Measurements from ENCODE around the gene SPNS2. TPM values are rescaled to one million over a fixed set of nuclear protein-coding genes. Genes with fewer than 3 reads are reported as not detected.

The SPNS2 gene
- total RNA-seq, 2 donors from 2014 or later = 9.1 to 23.9 TPM

DNA sequence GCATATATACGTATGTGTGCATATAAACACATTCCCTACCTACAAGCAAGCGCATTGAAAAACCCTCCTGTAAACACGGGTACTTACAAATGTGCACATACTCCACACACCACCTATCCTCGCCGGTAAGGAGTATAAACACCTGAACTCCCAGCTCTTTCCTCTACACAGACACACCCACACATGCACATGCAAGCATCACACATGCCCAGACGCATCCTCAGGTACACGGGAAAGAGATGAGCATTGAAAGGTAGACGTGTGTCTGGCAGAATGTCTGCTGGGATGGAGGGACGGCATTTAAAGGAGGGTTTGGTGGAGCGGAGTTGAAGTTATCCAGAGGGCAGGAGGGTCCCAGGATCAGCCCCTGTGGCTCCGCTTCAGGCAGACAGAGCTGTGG, 81.0 kb downstream of the SPNS2 start:
- DNase-seq (ENCODE audit: low spot score) = no peak
- Histone ChIP-seq H3K27ac (no peak overlapping the region), H3K4me3 (no peak overlapping the region), H3K27me3 (replicated peaks; ENCODE audit: insufficient read depth) (no peaks in the 10 kb centered on the region), H3K9me3 (no peaks in the 10 kb centered on the region), H3K4me1 (ENCODE audit: control insufficient read depth in 1 of 2, low read depth in 2 of 2) (peaks cover 5 to 10% of the 10 kb centered on the region in 2 donors), H3K36me3 (no peaks in the 10 kb centered on the region)
- TF ChIP-seq, protein P1, sequence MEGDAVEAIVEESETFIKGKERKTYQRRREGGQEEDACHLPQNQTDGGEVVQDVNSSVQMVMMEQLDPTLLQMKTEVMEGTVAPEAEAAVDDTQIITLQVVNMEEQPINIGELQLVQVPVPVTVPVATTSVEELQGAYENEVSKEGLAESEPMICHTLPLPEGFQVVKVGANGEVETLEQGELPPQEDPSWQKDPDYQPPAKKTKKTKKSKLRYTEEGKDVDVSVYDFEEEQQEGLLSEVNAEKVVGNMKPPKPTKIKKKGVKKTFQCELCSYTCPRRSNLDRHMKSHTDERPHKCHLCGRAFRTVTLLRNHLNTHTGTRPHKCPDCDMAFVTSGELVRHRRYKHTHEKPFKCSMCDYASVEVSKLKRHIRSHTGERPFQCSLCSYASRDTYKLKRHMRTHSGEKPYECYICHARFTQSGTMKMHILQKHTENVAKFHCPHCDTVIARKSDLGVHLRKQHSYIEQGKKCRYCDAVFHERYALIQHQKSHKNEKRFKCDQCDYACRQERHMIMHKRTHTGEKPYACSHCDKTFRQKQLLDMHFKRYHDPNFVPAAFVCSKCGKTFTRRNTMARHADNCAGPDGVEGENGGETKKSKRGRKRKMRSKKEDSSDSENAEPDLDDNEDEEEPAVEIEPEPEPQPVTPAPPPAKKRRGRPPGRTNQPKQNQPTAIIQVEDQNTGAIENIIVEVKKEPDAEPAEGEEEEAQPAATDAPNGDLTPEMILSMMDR (IDR thresholded peaks at IDR 0.05) = no peak
- ATAC-seq (ENCODE audit: insufficient number of reproducible peaks, low FRiP score, low read depth) = no peak

DNA sequence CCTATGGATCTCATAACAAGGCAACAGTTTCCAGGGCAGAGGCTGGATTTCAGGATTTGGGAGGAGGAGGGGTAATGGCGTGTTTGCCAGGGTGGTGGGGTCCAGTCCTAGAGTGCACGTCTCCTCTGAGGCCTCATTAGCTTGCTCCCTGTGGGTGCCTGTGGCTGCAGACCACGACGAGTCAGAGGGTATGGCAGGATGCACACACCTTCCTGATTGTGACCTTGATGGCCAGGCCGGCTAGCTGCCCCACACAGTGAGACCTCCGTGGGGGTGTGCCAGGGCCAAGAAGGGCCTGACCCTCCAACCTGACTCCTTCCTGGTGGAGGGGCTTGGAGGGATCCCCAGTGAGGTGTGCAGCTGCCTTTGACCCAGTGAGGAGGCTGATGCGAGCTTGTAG, 81.6 kb downstream of the SPNS2 start:
- TF ChIP-seq, protein P1 (IDR thresholded peaks at IDR 0.05) = no peak
- Histone ChIP-seq H3K4me1 (ENCODE audit: control insufficient read depth in 1 of 2, low read depth in 2 of 2) (peaks cover 5 to 13% of the 10 kb centered on the region in 2 donors), H3K27ac (no peak overlapping the region), H3K27me3 (replicated peaks; ENCODE audit: insufficient read depth) (no peaks in the 10 kb centered on the region), H3K4me3 (no peak overlapping the region), H3K9me3 (no peaks in the 10 kb centered on the region), H3K36me3 (no peaks in the 10 kb centered on the region)
- DNase-seq (ENCODE audit: low spot score) = no peak
- ATAC-seq (ENCODE audit: insufficient number of reproducible peaks, low FRiP score, low read depth) = no peak

DNA sequence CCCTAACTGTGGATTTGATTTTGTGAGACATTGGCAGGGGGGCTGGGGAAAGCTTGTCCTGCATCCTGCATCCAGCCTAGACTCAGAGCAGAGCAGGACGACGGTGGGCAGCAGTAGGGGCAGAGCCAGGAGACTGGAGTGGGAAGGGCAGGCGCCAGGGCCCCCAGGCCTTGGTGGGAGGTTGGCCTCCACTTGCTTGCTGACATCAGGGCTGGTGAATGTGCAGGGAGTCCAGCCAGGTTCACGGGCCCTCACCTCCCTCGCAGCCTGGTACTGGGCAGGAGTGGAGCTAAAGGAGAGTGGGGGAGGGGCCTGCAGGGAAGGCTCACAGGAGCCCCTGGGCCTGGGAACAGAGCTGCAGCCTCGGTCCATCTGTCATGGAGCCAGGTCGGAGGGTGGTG, 83.4 kb downstream of the SPNS2 start:
- DNase-seq (ENCODE audit: low spot score) = no peak
- H3K9me3 ChIP-seq = no peaks in the 10 kb centered on the region
- ATAC-seq (ENCODE audit: insufficient number of reproducible peaks, low FRiP score, low read depth) = no peak

DNA sequence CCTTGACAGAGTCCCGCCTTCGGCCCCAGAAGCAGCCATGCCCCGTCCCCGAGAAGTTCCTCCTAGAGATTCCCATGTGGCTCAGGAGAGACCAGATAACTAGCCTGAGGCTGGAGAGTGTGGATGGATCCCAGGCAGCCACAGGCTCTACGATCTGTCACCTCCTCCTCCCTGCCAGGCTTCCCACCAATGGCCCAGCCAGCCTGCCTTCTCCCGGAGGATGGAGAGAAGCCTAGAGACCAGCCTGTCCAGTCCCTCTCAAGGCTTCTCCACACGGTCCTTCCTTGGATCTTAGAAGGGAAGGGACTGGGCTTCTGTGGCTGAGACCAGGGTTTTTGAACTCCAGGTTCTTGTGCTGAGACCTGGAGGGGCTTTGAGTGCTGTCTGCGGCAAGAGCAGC, 84.0 kb downstream of the SPNS2 start:
- Histone ChIP-seq H3K4me3 (no peak overlapping the region), H3K27me3 (replicated peaks; ENCODE audit: insufficient read depth) (no peaks in the 10 kb centered on the region), H3K9me3 (no peaks in the 10 kb centered on the region), H3K36me3 (no peaks in the 10 kb centered on the region), H3K27ac (no peak overlapping the region), H3K4me1 (ENCODE audit: control insufficient read depth in 1 of 2, low read depth in 2 of 2) (peaks cover 5 to 13% of the 10 kb centered on the region in 2 donors)
- DNase-seq (ENCODE audit: low spot score) (no peak), ATAC-seq (ENCODE audit: insufficient number of reproducible peaks, low FRiP score, low read depth) (no peak)
- TF ChIP-seq, protein P1 (IDR thresholded peaks at IDR 0.05) = no peak

More for the DNA sequence above, 83.4 kb downstream of the SPNS2 start:
- Histone ChIP-seq H3K4me3 (no peak overlapping the region), H3K4me1 (ENCODE audit: control insufficient read depth in 1 of 2, low read depth in 2 of 2) (peaks cover 5 to 13% of the 10 kb centered on the region in 2 donors), H3K27me3 (replicated peaks; ENCODE audit: insufficient read depth) (no peaks in the 10 kb centered on the region), H3K27ac (no peak overlapping the region), H3K36me3 (no peaks in the 10 kb centered on the region)
- TF ChIP-seq, protein P1 (IDR thresholded peaks at IDR 0.05) = no peak

DNA sequence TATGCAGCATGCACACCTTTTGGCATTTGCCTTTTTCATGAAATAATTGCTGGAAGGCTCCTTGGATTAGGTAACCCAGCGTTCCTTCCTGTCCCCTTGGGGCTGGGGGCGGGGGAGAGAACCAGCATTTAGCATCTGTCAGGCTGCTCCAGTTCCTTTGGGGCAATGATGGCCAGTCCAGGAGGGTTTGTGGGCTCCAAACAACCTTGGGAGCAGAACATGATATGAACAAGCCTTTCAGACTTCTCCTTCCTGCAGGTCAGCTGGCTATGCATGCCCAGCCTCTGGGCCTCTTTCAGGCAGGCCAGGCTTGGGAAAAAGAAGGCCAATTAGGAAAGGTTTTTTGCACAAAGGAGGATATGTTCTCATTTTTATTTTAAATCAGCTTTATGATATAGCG, 84.5 kb downstream of the SPNS2 start:
- TF ChIP-seq, protein P1 (IDR thresholded peaks at IDR 0.05) = no peak
- DNase-seq (ENCODE audit: low spot score) (no peak), ATAC-seq (ENCODE audit: insufficient number of reproducible peaks, low FRiP score, low read depth) (no peak)
- no peaks in the 10 kb centered on the region for H3K36me3 ChIP-seq
- H3K27me3 ChIP-seq (replicated peaks; ENCODE audit: insufficient read depth) = no peaks in the 10 kb centered on the region
- H3K27ac ChIP-seq = no peak overlapping the region
- H3K4me3 ChIP-seq = no peak overlapping the region
- H3K9me3 ChIP-seq = no peaks in the 10 kb centered on the region
- peaks cover 5 to 13% of the 10 kb centered on the region in 2 donors for H3K4me1 ChIP-seq (ENCODE audit: control insufficient read depth in 1 of 2, low read depth in 2 of 2)

All from thoracic aorta (tissue), 2 donors.